OCI-LY7 (cell line): ENCODE results near the gene TSPAN7.

Experiments used
- EZH2phosphoT487 ChIP-seq: fragments of 200-600 bp; sonication (generic); IDR thresholded peaks from 2 replicates; pipeline ENCODE4 v1.6.1; 2018; ENCODE audit warnings: low read depth, borderline replicate concordance, mild to moderate bottlenecking, mixed run types, antibody characterized with exemption, low read length, moderate library complexity, mixed read lengths
- TF ChIP-seq, protein P1 (sequence below): fragments of 200-600 bp; sonication (generic); conservative IDR thresholded peaks from 2 replicates; pipeline ENCODE4 v1.5.1; 2014; ENCODE audit warnings: mild to moderate bottlenecking, antibody characterized with exemption, low read length, moderate library complexity, mixed read lengths

DNA sequence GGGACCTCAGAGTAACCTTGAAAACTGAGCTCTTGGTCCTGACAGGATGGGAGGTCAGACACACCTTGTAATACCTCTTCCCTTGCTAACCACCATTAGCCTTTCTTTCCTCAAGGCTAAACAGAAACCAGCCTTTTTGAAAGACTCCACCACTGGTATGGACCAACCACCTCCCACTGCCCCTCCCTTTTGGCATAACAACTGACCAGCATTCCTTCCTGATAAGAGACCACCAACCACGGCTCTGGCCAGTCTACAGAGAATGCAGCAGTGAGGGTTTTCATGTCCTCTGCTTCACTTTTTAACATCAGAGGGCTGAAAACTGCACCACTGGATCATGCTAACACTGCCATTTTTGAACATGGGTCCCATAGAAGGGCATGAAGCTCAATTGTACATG is 139.7 kb downstream of the TSPAN7 start:
- TF ChIP-seq, protein P1, sequence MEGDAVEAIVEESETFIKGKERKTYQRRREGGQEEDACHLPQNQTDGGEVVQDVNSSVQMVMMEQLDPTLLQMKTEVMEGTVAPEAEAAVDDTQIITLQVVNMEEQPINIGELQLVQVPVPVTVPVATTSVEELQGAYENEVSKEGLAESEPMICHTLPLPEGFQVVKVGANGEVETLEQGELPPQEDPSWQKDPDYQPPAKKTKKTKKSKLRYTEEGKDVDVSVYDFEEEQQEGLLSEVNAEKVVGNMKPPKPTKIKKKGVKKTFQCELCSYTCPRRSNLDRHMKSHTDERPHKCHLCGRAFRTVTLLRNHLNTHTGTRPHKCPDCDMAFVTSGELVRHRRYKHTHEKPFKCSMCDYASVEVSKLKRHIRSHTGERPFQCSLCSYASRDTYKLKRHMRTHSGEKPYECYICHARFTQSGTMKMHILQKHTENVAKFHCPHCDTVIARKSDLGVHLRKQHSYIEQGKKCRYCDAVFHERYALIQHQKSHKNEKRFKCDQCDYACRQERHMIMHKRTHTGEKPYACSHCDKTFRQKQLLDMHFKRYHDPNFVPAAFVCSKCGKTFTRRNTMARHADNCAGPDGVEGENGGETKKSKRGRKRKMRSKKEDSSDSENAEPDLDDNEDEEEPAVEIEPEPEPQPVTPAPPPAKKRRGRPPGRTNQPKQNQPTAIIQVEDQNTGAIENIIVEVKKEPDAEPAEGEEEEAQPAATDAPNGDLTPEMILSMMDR, result no peak
- no peak for TF ChIP-seq EZH2phosphoT487
